Measurements from ENCODE around the gene GALT.
A peak's percentile ranks its signal among the peaks of the same experiment; 100 is the strongest.

The GALT gene

GRCh38 chr9:34646211-34647083, at the start of gene GALT:
Gene GALT, plus strand, starts transcription at chr9:34646675. Its CDS starts 30 bp downstream, at chr9:34646705.
- no peak for DNase-seq (ENCODE audit: low read depth, low spot score)

- DNase-seq (ENCODE audit: low read depth, low spot score): no peak
Observed at GRCh38 chr9:34599546-34599945, 46.9 kb upstream of the GALT start.

GRCh38 chr9:34600908-34601307, 45.6 kb upstream of the GALT start:
- no peak for DNase-seq (ENCODE audit: low read depth, low spot score)

GRCh38 chr9:34601937-34602573, 44.4 kb upstream of the GALT start:
- DNase-seq (ENCODE audit: low read depth, low spot score): no peak

- DNase-seq (ENCODE audit: low read depth, low spot score): peak; percentile 32
Observed at GRCh38 chr9:34603610-34604231, 42.8 kb upstream of the GALT start.

GRCh38 chr9:34606190-34606589, 40.3 kb upstream of the GALT start:
- DNase-seq (ENCODE audit: low read depth, low spot score): no peak

GRCh38 chr9:34606905-34607304, 39.6 kb upstream of the GALT start:
- no peak for DNase-seq (ENCODE audit: low read depth, low spot score)

GRCh38 chr9:34607331-34607730, 39.1 kb upstream of the GALT start:
- no peak for DNase-seq (ENCODE audit: low read depth, low spot score)

- DNase-seq (ENCODE audit: low read depth, low spot score): no peak
Observed at GRCh38 chr9:34610434-34611206, 35.9 kb upstream of the GALT start.

GRCh38 chr9:34611251-34611810, 35.1 kb upstream of the GALT start:
- DNase-seq (ENCODE audit: low read depth, low spot score): no peak

GRCh38 chr9:34611811-34612787, 34.4 kb upstream of the GALT start, which contains the start of gene RPP25L:
Gene RPP25L, minus strand, starts transcription at chr9:34612097. Its CDS starts 801 bp downstream, at chr9:34611296.
- peak; percentile 26 for DNase-seq (ENCODE audit: low read depth, low spot score)

- no peak for DNase-seq (ENCODE audit: low read depth, low spot score)
Observed at GRCh38 chr9:34612788-34613390, 33.6 kb upstream of the GALT start.

GRCh38 chr9:34615132-34615531, 31.3 kb upstream of the GALT start:
- no peak for DNase-seq (ENCODE audit: low read depth, low spot score)

- peak; percentile 73 for DNase-seq (ENCODE audit: low read depth, low spot score)
Observed at GRCh38 chr9:34620061-34620994, 26.1 kb upstream of the GALT start, which contains the start of gene DCTN3. Gene DCTN3, minus strand, starts transcription at chr9:34620495. Its CDS starts 31 bp downstream, at chr9:34620464.

- DNase-seq (ENCODE audit: low read depth, low spot score): no peak
Observed at GRCh38 chr9:34623374-34624235, 22.9 kb upstream of the GALT start.

GRCh38 chr9:34624475-34625185, 21.8 kb upstream of the GALT start:
- no peak for DNase-seq (ENCODE audit: low read depth, low spot score)

GRCh38 chr9:34625186-34625486, 21.3 kb upstream of the GALT start:
- DNase-seq (ENCODE audit: low read depth, low spot score): no peak
